GM13976 (cell line): ENCODE results near the gene OR2AE1.
"Not testable (repeated sequence)": the region's sequence is repeated elsewhere in the genome, so short reads cannot be mapped to it uniquely, and the experiment has no call there.

Source experiments
- DNase-seq: peaks from one replicate; pipeline ENCODE4 v3.0.0; 2012; ENCODE audit warnings: low spot score
- in situ Hi-C: fragments of 300-500 bp; cut with MboI; formaldehyde crosslinking; loops from one replicate; pipeline ENCODE4 v1.12.0; 2022; ENCODE audit warnings: low sequenced_read_pairs, mixed read lengths, inconsistent platforms; ENCODE audit not compliant: unreplicated experiment
- TF ChIP-seq, protein P1 (sequence below): IDR thresholded peaks from 2 replicates; pipeline ENCODE4 v1.5.1; 2012; ENCODE audit warnings: borderline replicate concordance, mild to moderate bottlenecking; ENCODE audit not compliant: insufficient read depth; ENCODE audit errors: extremely low read depth, missing control alignments, control extremely low read depth

The OR2AE1 gene

DNA sequence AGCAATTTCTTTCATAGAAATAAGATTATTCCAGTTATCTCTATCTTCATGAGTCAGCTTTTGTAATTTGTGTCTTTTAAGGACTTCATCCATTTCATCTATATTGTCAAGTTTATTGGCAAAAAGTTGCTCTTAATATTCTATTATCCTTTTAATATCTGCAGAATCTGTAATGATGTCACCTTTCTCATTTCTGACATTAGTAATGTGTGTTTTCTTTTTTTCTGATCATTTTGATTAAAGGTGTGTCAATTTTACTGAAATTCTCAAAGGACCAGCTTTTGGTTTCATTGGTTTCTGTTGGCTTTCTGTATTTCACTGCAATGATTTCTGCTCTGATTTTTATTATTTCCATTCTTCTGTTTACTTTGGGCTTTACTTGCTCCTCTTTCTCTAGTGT lies 17.9 kb upstream of the OR2AE1 start:
- in situ Hi-C loops: no loop called here
- TF ChIP-seq, protein P1, sequence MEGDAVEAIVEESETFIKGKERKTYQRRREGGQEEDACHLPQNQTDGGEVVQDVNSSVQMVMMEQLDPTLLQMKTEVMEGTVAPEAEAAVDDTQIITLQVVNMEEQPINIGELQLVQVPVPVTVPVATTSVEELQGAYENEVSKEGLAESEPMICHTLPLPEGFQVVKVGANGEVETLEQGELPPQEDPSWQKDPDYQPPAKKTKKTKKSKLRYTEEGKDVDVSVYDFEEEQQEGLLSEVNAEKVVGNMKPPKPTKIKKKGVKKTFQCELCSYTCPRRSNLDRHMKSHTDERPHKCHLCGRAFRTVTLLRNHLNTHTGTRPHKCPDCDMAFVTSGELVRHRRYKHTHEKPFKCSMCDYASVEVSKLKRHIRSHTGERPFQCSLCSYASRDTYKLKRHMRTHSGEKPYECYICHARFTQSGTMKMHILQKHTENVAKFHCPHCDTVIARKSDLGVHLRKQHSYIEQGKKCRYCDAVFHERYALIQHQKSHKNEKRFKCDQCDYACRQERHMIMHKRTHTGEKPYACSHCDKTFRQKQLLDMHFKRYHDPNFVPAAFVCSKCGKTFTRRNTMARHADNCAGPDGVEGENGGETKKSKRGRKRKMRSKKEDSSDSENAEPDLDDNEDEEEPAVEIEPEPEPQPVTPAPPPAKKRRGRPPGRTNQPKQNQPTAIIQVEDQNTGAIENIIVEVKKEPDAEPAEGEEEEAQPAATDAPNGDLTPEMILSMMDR: no peak
- no peak for DNase-seq

DNA sequence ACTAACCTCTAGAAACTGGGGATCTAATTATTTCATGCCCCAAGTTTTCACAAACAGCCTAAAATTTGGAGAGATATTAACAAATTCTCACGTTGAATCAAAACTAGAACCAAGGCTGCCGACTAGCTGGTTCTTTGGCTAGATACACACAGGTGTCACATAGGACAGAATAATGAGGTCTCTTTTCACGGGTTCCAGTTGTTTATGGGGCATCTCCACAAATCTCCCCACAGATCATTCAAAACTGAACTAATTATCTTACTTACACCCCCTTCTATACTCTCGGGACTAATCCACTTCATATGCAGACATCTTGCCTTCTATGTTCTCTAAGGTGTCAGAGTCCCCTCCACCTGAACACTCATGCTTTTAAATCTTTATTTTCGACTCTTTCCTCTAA lies 16.4 kb upstream of the OR2AE1 start:
- DNase-seq: no peak
- in situ Hi-C loops: no loop called here
- TF ChIP-seq, protein P1: no peak

DNA sequence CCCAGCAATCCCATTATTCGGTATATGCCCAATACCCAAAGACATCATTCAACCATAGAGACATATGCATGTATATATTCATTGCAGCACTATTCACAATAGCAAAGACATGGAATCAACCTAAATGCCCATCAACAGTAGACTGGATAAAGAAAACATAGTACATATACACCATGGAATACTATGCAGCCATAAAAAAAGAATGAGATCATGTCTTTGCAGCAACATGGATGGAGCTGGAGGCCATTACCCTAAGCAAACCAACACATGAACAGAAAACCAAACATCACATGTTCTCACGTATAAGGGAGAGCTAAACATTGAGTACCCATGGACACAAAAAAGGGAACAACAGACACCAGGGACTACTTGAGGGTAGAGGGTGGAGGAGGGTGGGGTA lies 13.5 kb upstream of the OR2AE1 start:
- DNase-seq, in situ Hi-C loops: not testable (repeated sequence)

DNA sequence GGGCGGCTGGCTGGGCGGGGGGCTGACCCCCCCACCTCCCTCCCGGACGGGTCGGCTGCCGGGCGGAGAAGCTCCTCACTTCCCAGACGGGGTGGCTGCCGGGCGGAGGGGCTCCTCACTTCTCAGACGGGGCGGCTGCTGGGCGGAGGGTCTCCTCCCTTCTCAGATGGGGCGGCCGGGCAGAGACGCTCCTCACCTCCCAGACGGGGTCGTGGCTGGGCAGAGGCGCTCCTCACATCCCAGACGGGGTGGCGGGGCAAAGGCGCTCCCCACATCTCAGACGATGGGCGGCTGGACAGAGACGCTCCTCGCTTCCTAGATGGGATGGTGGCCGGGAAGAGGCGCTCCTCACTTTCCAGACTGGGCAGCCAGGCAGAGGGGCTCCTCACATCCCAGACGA lies 11.5 kb upstream of the OR2AE1 start:
- in situ Hi-C loops: not testable (repeated sequence)

DNA sequence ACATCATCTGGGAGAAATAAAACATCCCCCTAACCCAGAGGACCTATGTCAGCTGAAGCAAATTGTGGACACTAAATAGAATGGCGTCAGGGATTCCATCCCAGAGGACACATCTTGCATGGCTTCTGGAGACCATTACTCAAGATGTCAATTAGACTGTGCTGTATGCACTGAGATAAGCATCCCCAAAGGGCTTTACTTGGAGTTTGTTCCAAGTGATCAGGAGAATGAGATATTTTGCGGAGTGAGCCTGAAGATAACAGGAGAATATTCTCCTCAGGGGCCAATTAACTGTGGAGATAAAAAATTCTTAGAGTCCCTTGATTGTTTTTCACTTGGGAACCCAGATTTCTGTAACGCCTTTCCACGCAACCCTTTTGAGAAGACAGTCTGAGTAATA lies 4.5 kb upstream of the OR2AE1 start:
- in situ Hi-C loops: no loop called here
- no peak for DNase-seq
- TF ChIP-seq, protein P1: no peak

More for the DNA sequence above, 11.5 kb upstream of the OR2AE1 start:
- not testable (repeated sequence) for DNase-seq

DNA sequence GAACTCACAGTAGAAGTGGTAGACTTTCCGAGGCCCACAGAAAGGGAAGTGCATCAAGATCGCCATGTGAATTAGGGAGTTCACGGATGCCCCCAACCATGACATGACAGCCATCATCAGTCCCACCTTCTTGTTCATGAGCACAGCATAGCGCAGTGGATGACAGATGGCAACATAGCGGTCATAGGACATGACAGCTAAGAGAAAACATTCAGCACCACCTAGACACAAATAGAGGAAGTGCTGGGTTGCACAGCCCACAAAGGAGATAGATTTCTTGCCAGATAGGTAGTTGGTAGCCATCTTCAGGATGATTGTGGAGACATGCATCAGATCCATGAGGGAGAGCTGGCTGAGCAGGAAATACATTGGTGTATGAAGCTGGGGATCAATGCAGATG lies 342 bp downstream of the OR2AE1 start:
- no peak for DNase-seq
- in situ Hi-C loops: no loop called here
- TF ChIP-seq, protein P1: no peak

DNA sequence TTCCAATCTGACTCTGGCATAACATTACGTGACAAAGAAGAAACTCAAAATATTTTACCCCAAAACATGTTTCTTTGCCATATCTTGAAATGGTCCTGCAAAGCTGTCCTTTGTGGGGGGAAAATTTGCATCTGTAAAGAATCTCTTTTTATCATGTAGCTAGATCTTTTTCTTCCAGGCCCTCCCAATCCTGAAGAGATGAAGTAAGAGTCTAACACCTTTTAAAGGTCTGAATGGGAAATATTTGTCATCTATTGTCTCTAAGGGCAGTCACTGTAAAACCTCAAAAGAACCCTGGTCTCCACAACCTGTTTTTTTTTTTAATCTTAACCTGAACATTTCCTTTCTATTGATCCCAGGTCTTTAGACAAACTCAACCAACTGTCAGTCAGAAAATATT lies 8.6 kb downstream of the OR2AE1 start:
- no peak for DNase-seq
- in situ Hi-C loops: no loop called here
- TF ChIP-seq, protein P1: no peak

DNA sequence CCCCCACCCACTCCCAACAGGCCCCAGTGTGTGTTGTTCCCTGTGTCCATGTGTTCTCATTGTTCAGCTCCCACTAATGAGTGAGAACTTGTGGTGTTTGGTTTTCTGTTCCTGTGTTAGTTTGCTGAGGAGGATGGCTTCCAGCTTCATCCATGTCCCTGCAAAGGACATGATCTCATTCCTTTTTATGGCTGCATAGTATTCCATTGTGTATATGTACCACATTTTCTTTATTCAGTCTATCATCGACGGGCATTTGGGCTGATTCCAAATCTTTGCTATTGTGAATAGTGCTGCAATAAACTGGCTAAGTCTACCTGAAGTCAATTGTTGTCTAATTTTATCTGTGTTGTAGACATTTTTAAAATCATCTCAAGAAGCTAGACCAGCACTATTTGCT lies 9.4 kb downstream of the OR2AE1 start:
- DNase-seq, in situ Hi-C loops: not testable (repeated sequence)
